Peyer's patch (tissue), 4 donors: ENCODE results near the gene FLT1. TPM values are rescaled to one million over a fixed set of nuclear protein-coding genes. Genes with fewer than 3 reads are reported as not detected.

ENCODE experiments used
- DNase-seq, 3 donors: peaks; one replicate each; pipeline ENCODE4 v3.0.0-alpha.2; 2017 to 2019
- H3K27ac ChIP-seq, 4 donors: fragments of 200-600 bp; sonication (generic); one replicate each; pipeline ENCODE4 v1.5.1; 2016 to 2019
- H3K27me3 ChIP-seq, 2 donors: fragments of 200-600 bp; sonication (generic); one replicate each; pipeline ENCODE4 v1.5.1; 2019
- H3K36me3 ChIP-seq, 3 donors: fragments of 200-600 bp; sonication (generic); one replicate each; pipeline ENCODE4 v1.5.1; 2016 to 2019
- H3K4me1 ChIP-seq, 4 donors: fragments of 200-600 bp; sonication (generic); one replicate each; pipeline ENCODE4 v1.5.1; 2016 to 2019
- H3K4me3 ChIP-seq, 4 donors: fragments of 200-600 bp; sonication (generic); 1 replicate in 3 of 4; 2 replicates in 1 of 4; pipeline ENCODE4 v1.5.1; 2016 to 2019; ENCODE audit warnings: mild to moderate bottlenecking in 1 of 4
- H3K9me3 ChIP-seq, 4 donors: fragments of 200-600 bp; sonication (generic); one replicate each; pipeline ENCODE4 v1.5.1; 2016 to 2019; ENCODE audit warnings: mild to moderate bottlenecking in 1 of 4
- POLR2A ChIP-seq, 2 donors: fragments of 450-650 bp; IDR thresholded peaks; one replicate each; pipeline ENCODE4 v1.5.1; 2017; ENCODE audit warnings: antibody characterized with exemption in 2 of 2, mild to moderate bottlenecking in 2 of 2, moderate library complexity in 2 of 2
- total RNA-seq, 4 donors: library from RNA; depleted of rRNA; stranded (reverse); fragments of >200 nt; gene quantifications; one replicate each; pipeline ENCODE4 v1.1.0, GENCODE V29; 2016
- TF ChIP-seq, protein P1 (sequence below), 6 experiments: fragments of 450-650 bp in 4 of 6; fragments of 200-600 bp in 2 of 6; sonication (generic) in 1 of 6; IDR thresholded peaks; one replicate each; pipeline ENCODE4 v1.5.1; 2017 to 2019; ENCODE audit warnings: antibody characterized with exemption in 6 of 6, mild to moderate bottlenecking in 3 of 6, moderate library complexity in 1 of 6

Gene FLT1
- total RNA-seq, 4 donors from 2014 or later: 3.0 to 14.0 (median 3.9) TPM

GRCh38 chr13:28438067-28438466 lies 56.9 kb downstream of the FLT1 start:
- no peak overlapping the region for H3K27ac ChIP-seq
- H3K36me3 ChIP-seq: no peaks in the 10 kb centered on the region
- H3K9me3 ChIP-seq: no peaks in the 10 kb centered on the region
- H3K4me1 ChIP-seq: no peaks in the 10 kb centered on the region
- no peak for DNase-seq
- TF ChIP-seq, protein P1, sequence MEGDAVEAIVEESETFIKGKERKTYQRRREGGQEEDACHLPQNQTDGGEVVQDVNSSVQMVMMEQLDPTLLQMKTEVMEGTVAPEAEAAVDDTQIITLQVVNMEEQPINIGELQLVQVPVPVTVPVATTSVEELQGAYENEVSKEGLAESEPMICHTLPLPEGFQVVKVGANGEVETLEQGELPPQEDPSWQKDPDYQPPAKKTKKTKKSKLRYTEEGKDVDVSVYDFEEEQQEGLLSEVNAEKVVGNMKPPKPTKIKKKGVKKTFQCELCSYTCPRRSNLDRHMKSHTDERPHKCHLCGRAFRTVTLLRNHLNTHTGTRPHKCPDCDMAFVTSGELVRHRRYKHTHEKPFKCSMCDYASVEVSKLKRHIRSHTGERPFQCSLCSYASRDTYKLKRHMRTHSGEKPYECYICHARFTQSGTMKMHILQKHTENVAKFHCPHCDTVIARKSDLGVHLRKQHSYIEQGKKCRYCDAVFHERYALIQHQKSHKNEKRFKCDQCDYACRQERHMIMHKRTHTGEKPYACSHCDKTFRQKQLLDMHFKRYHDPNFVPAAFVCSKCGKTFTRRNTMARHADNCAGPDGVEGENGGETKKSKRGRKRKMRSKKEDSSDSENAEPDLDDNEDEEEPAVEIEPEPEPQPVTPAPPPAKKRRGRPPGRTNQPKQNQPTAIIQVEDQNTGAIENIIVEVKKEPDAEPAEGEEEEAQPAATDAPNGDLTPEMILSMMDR (IDR thresholded peaks at IDR 0.05): no peak
- TF ChIP-seq POLR2A (IDR thresholded peaks at IDR 0.05): no peak
- H3K27me3 ChIP-seq: no peaks in the 10 kb centered on the region
- no peak overlapping the region for H3K4me3 ChIP-seq

- Histone ChIP-seq H3K27ac (no peak overlapping the region), H3K36me3 (no peaks in the 10 kb centered on the region), H3K27me3 (no peaks in the 10 kb centered on the region), H3K9me3 (no peaks in the 10 kb centered on the region), H3K4me3 (no peak overlapping the region), H3K4me1 (no peaks in the 10 kb centered on the region)
- TF ChIP-seq, protein P1 (IDR thresholded peaks at IDR 0.05): no peak
- no peak for TF ChIP-seq POLR2A (IDR thresholded peaks at IDR 0.05)
- DNase-seq: no peak
These were observed 59.0 kb downstream of the FLT1 start for GRCh38 chr13:28435917-28436316.

- H3K27ac ChIP-seq: no peak overlapping the region
- H3K27me3 ChIP-seq: no peaks in the 10 kb centered on the region
- no peaks in the 10 kb centered on the region for H3K36me3 ChIP-seq
- H3K4me3 ChIP-seq: no peak overlapping the region
- H3K9me3 ChIP-seq: no peaks in the 10 kb centered on the region
- H3K4me1 ChIP-seq: no peaks in the 10 kb centered on the region
- DNase-seq: no peak
- TF ChIP-seq, protein P1 (IDR thresholded peaks at IDR 0.05): no peak
- TF ChIP-seq POLR2A (IDR thresholded peaks at IDR 0.05): no peak
These were observed 60.0 kb downstream of the FLT1 start for GRCh38 chr13:28434926-28435325.

- Histone ChIP-seq H3K27ac (no peak overlapping the region), H3K9me3 (no peaks in the 10 kb centered on the region), H3K4me1 (no peaks in the 10 kb centered on the region), H3K27me3 (no peaks in the 10 kb centered on the region), H3K4me3 (no peak overlapping the region), H3K36me3 (no peaks in the 10 kb centered on the region)
- TF ChIP-seq, protein P1 (IDR thresholded peaks at IDR 0.05): no peak
- no peak for DNase-seq
These were observed 61.9 kb downstream of the FLT1 start for GRCh38 chr13:28432816-28433560.

GRCh38 chr13:28429685-28430290 lies 65.1 kb downstream of the FLT1 start:
- Histone ChIP-seq H3K4me1 (no peaks in the 10 kb centered on the region), H3K36me3 (no peaks in the 10 kb centered on the region), H3K4me3 (peak overlapping the region in 1 of 4 donors; percentile 21), H3K27me3 (no peaks in the 10 kb centered on the region), H3K9me3 (no peaks in the 10 kb centered on the region), H3K27ac (peak overlapping the region in 1 of 4 donors; percentile 68)
- no peak for TF ChIP-seq POLR2A (IDR thresholded peaks at IDR 0.05)
- TF ChIP-seq, protein P1 (IDR thresholded peaks at IDR 0.05): no peak
- DNase-seq: peak in 2 of 3 donors; percentile 61
